HEK293T (cell line): ENCODE results near the gene WNK2.

Experiments used
- CTCF ChIA-PET: fragments of 350-600 bp; formaldehyde crosslinking; extraction: SDS; loops from one replicate; lab custom pipeline; 2021; ENCODE audit warnings: antibody characterized with exemption, inconsistent platforms; lab: Yijun Ruan, JAX
- POLR2A ChIA-PET: fragments of 350-600 bp; formaldehyde crosslinking; extraction: SDS; loops from one replicate; lab custom pipeline; 2020; ENCODE audit warnings: antibody characterized with exemption, inconsistent platforms; lab: Yijun Ruan, JAX
- DNase-seq: peaks from one replicate; pipeline ENCODE4 v3.0.0; 2012; ENCODE audit warnings: mixed read lengths; ENCODE audit errors: extremely low spot score
- ARNT ChIP-seq: fragments of 450-650 bp; IDR thresholded peaks from 2 replicates; pipeline ENCODE4 v1.6.1; 2017; ENCODE audit warnings: mild to moderate bottlenecking
- BHLHE40 ChIP-seq: fragments of 450-650 bp; IDR thresholded peaks from 2 replicates; pipeline ENCODE4 v1.6.1; 2016; ENCODE audit warnings: mild to moderate bottlenecking, moderate library complexity, borderline replicate concordance
- CTBP1 ChIP-seq: fragments of 450-650 bp; IDR thresholded peaks from 2 replicates; pipeline ENCODE4 v1.6.1; 2016; ENCODE audit warnings: borderline replicate concordance
- ELF4 ChIP-seq: fragments of 450-650 bp; IDR thresholded peaks from 2 replicates; pipeline ENCODE4 v1.6.1; 2017; ENCODE audit warnings: antibody characterized with exemption
- FOXA1 ChIP-seq: fragments of 450-650 bp; IDR thresholded peaks from 2 replicates; pipeline ENCODE4 v1.6.1; 2016; ENCODE audit warnings: mild to moderate bottlenecking
- FOXK2 ChIP-seq: fragments of 450-650 bp; IDR thresholded peaks from 2 replicates; pipeline ENCODE4 v1.6.1; 2016; ENCODE audit warnings: mild to moderate bottlenecking
- FOXM1 ChIP-seq: fragments of 450-650 bp; IDR thresholded peaks from 2 replicates; pipeline ENCODE4 v1.6.1; 2017; ENCODE audit warnings: mild to moderate bottlenecking, borderline replicate concordance
- HDGF ChIP-seq: fragments of 450-650 bp; IDR thresholded peaks from 2 replicates; pipeline ENCODE4 v1.6.1; 2017; ENCODE audit warnings: antibody characterized with exemption, borderline replicate concordance
- L3MBTL2 ChIP-seq: fragments of 450-650 bp; conservative IDR thresholded peaks from 2 replicates; pipeline ENCODE4 v1.6.1; 2016; ENCODE audit warnings: mild to moderate bottlenecking
- LEF1 ChIP-seq: fragments of 450-650 bp; IDR thresholded peaks from 2 replicates; pipeline ENCODE4 v1.6.1; 2017; ENCODE audit warnings: mild to moderate bottlenecking, borderline replicate concordance
- NFRKB ChIP-seq: fragments of 450-650 bp; IDR thresholded peaks from 2 replicates; pipeline ENCODE4 v1.6.1; 2016; ENCODE audit warnings: mild to moderate bottlenecking, moderate library complexity
- PKNOX1 ChIP-seq: fragments of 450-650 bp; IDR thresholded peaks from 2 replicates; pipeline ENCODE4 v1.6.1; 2016
- SP1 ChIP-seq: fragments of 450-650 bp; IDR thresholded peaks from 2 replicates; pipeline ENCODE4 v1.6.1; 2017
- SUZ12 ChIP-seq: fragments of 450-650 bp; IDR thresholded peaks from 2 replicates; pipeline ENCODE4 v1.6.1; 2016; ENCODE audit warnings: mild to moderate bottlenecking
- TARDBP ChIP-seq: fragments of 450-650 bp; IDR thresholded peaks from 2 replicates; pipeline ENCODE4 v1.6.1; 2016
- ZNF384 ChIP-seq: fragments of 450-650 bp; IDR thresholded peaks from 2 replicates; pipeline ENCODE4 v1.6.1; 2016

WNK2 gene

GRCh38 chr9:93193388-93194220 lies 9.7 kb downstream of the WNK2 start:
- POLR2A ChIA-PET = no interaction called here
- CTCF ChIA-PET = no interaction called here
- no peak for TF ChIP-seq CTBP1
- TF ChIP-seq NFRKB = no peak
- no peak for TF ChIP-seq L3MBTL2
- TF ChIP-seq ZNF384 = no peak
- no peak for TF ChIP-seq SUZ12
- DNase-seq = no peak

DNA sequence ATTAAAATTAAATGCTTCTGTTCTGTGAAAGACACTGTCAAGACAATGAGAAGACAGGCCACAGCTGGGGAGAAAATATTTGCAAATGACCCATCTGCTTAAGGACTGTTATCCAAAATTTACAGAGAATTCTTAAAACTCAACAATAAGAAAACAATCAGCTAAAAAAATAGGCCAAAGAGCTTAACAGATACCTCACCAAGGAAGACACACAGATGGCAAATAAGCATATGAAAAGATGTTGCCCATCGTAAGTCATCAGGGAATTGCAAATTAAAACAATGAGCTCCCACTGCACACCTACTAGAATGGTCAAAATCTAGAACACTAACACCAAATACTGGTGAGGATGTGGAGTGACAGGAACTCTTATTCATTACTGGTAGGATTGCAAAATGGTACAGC lies 10.3 kb downstream of the WNK2 start:
- ChIA-PET POLR2A (no interaction called here), CTCF (no interaction called here)
- no peak for DNase-seq
- TF ChIP-seq ARNT (no peak), FOXK2 (no peak), HDGF (no peak), ZNF384 (no peak), PKNOX1 (no peak), FOXA1 (no peak), ELF4 (no peak), BHLHE40 (no peak), CTBP1 (no peak), NFRKB (no peak), FOXM1 (no peak), LEF1 (no peak), L3MBTL2 (no peak), TARDBP (no peak), SP1 (no peak), SUZ12 (no peak)

GRCh38 chr9:93194641-93195040 lies 10.7 kb downstream of the WNK2 start:
- TF ChIP-seq FOXA1 = no peak
- no peak for TF ChIP-seq PKNOX1
- TF ChIP-seq SUZ12 = no peak
- TF ChIP-seq HDGF = no peak
- no peak for TF ChIP-seq ELF4
- no peak for TF ChIP-seq ARNT
- TF ChIP-seq L3MBTL2 = no peak
- TF ChIP-seq FOXK2 = no peak
- no peak for TF ChIP-seq TARDBP
- no peak for TF ChIP-seq SP1
- no peak for TF ChIP-seq BHLHE40
- no peak for TF ChIP-seq LEF1
- TF ChIP-seq NFRKB = no peak
- TF ChIP-seq CTBP1 = no peak
- TF ChIP-seq FOXM1 = no peak
- no peak for TF ChIP-seq ZNF384
- no peak for DNase-seq
- ChIA-PET CTCF (no interaction called here), POLR2A (no interaction called here)

DNA sequence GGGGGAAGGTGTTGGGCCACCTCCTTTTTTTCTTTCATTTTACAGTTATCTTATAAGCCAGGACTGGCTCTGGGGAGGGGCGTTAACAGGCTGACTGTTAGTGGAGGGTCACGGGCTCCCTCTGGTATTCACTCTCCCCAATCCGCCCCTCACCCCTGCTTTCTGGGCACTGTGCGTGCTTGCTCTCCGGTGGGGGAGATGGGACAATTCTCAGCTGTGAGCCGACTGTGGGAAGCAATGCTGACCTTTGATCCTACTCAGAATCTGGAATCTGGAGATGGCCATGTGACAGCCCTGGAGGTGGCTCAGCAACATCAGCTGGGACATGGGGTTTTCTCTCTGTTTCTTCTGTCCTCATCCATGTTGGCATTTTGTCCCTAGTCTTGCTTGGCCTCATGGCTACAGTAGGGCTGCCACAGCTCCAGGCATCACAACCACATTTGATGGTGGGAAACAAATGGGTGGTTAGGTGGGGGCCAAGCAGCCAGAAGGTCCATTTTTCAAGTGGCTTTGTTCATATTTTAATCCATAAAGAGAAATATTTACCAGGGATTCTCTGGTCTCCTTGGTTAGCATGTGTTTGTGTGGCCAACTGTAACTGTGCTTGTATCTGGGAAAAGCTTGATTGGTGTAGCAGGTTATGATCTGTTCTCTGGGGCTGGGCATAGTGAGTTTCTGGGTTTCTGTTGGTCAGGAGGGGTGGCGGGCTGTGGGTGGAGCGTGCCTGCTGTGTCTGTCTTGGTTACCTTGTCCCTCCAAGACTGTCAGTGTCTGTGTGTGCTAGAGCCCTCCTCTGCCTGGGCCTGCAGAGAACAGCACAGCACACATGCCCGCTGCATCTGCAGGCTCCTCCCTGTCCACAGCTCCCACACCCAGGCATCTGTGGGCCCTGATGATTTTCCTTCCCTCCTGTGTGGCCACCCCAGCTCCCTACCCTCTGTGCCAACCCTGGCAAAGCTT lies 12.4 kb downstream of the WNK2 start:
- no peak for DNase-seq
- TF ChIP-seq BHLHE40 (no peak), L3MBTL2 (no peak), FOXA1 (no peak), LEF1 (no peak), FOXK2 (no peak), ARNT (no peak), CTBP1 (no peak), FOXM1 (no peak), NFRKB (no peak), HDGF (no peak), SUZ12 (no peak), ELF4 (no peak), TARDBP (no peak), PKNOX1 (no peak)
- ChIA-PET POLR2A (no interaction called here), CTCF (no interaction called here)

DNA sequence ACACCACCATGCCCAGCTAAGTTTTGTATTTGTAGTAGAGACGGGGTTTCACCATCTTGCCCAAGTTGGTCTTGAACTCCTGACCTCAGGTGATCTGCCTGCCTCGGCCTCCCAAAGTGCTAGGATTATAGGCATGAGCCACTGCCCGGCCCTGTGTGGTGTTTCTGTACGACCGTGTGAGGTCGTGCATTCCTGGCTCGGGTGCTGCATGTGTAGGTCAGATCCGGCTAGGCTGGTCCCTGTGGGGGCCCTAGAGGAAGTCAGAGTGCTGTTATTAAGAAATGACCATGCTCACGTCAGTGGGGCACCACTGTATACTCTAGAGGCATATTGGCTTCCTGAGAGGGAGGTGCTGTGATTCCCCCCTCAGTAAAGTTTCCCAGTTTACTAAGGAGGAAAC lies 13.7 kb downstream of the WNK2 start:
- DNase-seq = no peak
- ChIA-PET POLR2A (no interaction called here), CTCF (no interaction called here)
- TF ChIP-seq ELF4 (no peak), FOXA1 (no peak), SP1 (no peak), BHLHE40 (no peak), LEF1 (no peak), ZNF384 (no peak), L3MBTL2 (no peak), SUZ12 (no peak), FOXM1 (no peak), CTBP1 (no peak)
